Inflammatory macrophage treated with lipopolysaccharide for 4 hours (primary cell): ENCODE data around the gene TNIP3.

Experiments used
- DNase-seq: peaks from one replicate; pipeline ENCODE4 v3.0.0-alpha.2; 2020

TNIP3 gene

GRCh38 chr4:121177246-121178137, 13.4 kb upstream of the TNIP3 start:
- peak; percentile 90 for DNase-seq

- DNase-seq = peak; percentile 79
Observed at GRCh38 chr4:121176082-121176934, 12.2 kb upstream of the TNIP3 start.

- DNase-seq = peak; percentile 58
Observed at GRCh38 chr4:121171477-121171876, 7.4 kb upstream of the TNIP3 start.

GRCh38 chr4:121168446-121169281, 4.5 kb upstream of the TNIP3 start:
- peak; percentile 97 for DNase-seq

- peak; percentile 82 for DNase-seq
Observed at GRCh38 chr4:121166976-121167375, 2.9 kb upstream of the TNIP3 start.

- no peak for DNase-seq
Observed at GRCh38 chr4:121165206-121165605, 1.1 kb upstream of the TNIP3 start.

GRCh38 chr4:121156822-121157769, 7.0 kb downstream of the TNIP3 start:
- peak; percentile 94 for DNase-seq

DNA sequence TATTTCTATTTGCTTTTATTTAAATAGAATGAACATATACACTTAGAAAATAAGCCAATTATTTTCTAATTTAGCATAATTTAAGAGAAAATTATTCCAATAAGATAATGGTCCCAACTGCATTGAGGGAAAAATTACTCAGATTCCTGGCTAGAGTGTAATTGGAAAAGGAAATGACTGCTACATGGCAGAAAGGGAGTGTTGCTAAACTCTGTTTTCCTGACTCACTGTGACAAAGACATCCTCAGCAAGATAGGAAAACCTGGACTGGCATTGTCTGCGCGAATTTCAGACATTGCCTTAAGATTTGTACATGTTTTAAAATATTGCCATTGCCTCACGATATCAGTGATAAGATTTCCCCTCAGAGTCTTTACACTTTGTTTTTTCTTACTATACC, 8.2 kb downstream of the TNIP3 start:
- DNase-seq = peak; percentile 83

- peak; percentile 60 for DNase-seq
Observed at GRCh38 chr4:121154103-121154515, 10.0 kb downstream of the TNIP3 start.

DNA sequence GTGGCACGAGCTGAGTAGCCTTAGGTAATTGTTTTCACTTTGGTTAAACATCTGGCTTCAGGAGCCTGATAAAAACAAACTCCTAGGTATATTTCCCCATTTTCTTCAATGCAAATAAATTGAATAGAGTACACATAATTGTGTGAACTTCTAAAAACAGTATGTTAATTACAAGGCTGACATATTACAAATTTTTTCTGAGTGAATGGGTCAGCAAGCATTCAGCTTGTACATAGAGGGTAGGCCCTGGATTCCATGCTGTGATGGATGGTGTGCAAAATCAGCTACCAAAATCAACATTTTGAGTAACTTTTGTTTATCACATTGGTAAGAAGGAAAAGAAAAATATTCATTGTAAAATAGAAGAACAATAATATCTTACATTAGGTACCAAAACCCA, 12.2 kb downstream of the TNIP3 start:
- DNase-seq = no peak

DNA sequence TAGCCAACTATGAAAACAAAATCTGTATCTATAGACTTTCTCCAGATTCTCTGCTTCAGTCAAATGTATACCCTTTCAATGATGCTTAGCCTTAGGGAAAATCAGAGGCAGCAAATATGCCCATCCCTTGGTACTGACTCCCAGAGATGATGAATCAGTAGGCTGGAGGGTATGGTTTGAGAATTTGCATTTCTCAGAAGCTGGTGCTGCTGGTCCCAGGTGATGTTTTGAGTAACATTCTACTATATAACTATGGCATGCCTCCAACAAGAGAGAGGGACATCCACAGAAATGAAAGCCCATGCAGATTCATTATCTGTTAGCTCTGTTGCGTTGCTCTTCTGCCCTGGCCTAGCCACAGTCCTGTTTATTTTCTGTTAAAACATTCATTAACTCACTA, 13.6 kb downstream of the TNIP3 start:
- no peak for DNase-seq

DNA sequence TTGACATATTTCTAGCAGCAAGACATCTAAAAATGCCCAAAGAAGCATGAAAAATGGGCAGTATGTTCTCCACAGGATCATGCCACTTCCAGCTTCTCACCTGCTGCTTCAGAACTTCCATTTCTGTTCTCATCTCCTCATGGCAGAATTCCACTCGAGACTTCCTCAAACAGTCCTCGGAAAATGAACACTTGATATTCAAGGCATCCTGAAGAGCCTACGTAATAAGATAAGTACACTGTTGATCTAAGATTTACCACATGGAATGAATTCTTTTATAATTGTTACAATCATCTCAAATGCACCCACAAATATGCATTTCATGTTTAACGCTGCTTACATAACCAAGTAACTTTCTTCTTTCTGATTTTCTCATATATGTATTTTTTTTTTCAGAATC, 14.1 kb downstream of the TNIP3 start:
- no peak for DNase-seq

- no peak for DNase-seq
Observed at GRCh38 chr4:121148621-121149020, 15.5 kb downstream of the TNIP3 start.

- DNase-seq = no peak
Observed at GRCh38 chr4:121148000-121148399, 16.1 kb downstream of the TNIP3 start.

DNA sequence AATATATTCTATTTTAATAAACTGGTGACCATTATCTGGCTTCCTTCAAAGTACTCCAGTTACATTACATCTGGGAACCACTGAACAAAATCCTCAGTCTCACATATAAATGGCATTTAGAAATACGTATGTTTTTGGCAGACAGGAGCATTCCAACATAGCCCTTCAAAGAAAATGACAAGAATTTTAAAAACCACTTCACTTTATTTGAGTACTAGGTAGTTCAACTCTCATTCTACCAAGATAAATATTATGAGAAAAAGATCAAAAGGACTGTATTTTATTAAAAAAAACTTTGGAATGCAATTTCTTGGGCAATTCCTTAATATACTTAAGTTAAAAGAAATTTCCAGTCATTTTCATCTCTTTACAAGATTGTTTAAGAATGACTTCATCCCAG, 17.6 kb downstream of the TNIP3 start:
- DNase-seq = no peak

DNA sequence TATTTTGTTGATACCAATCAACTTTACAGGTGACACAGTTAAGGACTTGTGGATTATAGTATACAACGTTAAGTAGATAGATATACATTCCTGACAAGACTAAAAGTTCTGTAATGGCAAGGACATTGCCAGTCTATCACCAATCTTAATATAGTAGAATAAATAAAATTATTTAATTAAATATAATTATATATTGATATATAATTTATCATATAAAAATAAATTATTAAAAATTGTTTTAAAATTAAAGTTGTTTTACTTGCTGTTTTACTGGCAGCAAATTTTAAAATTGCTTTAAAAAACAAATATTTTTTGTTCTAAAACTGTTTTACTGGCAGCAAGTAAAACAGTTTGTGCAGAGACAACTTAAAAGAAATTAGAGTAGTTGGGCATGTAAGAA, 18.7 kb downstream of the TNIP3 start:
- DNase-seq = no peak

DNA sequence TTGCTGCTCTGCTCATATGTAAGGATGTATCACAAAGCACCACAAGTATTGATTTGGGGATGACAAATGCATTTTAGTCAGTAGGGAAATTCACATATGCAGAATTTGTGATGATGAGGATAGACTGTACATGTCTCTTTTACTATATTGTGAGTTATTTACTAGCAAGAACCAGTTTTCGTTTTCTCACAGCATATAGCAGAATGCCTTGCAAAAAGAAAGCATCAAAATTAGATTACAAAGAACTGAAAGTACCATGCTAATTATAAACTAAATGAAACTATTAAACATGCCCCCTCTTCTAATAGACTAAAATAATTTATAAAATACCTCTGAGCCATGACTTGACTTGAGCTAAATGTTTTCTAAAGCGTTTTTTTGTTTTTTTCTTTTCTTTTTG, 20.1 kb downstream of the TNIP3 start:
- no peak for DNase-seq

GRCh38 chr4:121143131-121143530, 21.0 kb downstream of the TNIP3 start:
- DNase-seq = no peak

GRCh38 chr4:121140716-121141460, 23.2 kb downstream of the TNIP3 start:
- DNase-seq = no peak

DNA sequence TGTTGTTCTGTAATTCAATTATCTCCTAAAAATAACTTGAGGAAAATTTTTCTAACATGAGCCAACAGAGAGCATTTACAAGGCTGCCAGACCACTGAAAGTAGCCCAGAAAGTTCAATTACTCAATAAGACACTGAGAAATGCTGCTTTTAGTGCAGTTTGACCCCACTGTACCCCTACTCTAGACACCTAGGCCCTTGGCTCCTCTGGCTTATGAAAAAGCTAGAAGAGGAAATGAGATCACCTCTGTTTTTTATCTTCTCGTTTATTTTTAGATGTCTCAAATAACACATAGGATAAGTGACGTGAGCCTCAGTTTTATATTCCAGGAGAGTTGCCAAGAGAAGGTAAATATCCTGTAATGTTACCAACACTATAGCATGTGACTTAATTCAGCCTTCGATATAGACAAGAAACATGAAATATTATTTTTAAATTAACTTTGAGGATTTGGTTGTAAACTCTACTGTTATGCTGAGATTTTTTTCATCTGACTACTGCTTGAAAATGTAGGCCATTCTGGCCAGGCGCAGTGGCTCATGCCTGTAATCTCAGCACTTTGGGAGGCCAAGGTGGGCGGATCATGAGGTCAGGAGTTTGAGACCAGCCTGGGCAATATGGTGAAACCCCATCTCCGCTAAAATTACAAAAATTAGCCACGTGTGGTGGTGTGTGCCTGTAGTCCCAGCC, 24.4 kb downstream of the TNIP3 start:
- DNase-seq = no peak
